C1 segment of cervical spinal cord (tissue), 14 donors: Measurements from ENCODE around the gene TMUB1.

Source experiments
- DNase-seq, 14 donors: peaks; one replicate each; lab custom pipeline; 2025; lab: John Stamatoyannopoulos, UW

Gene TMUB1

GRCh38 chr7:151070574-151070960, 12.7 kb downstream of the TMUB1 start:
- DNase-seq = no peak

- no peak for DNase-seq
Measured at GRCh38 chr7:151069841-151070573, 13.3 kb downstream of the TMUB1 start.

GRCh38 chr7:151068069-151068773, 15.1 kb downstream of the TMUB1 start:
- DNase-seq = no peak

- no peak for DNase-seq
Measured at GRCh38 chr7:151066273-151066974, 16.9 kb downstream of the TMUB1 start.

- DNase-seq = no peak
Measured at GRCh38 chr7:151065516-151065915, 17.8 kb downstream of the TMUB1 start.

GRCh38 chr7:151064993-151065392, 18.3 kb downstream of the TMUB1 start:
- no peak for DNase-seq

GRCh38 chr7:151064454-151064853, 18.8 kb downstream of the TMUB1 start:
- no peak for DNase-seq

GRCh38 chr7:151063212-151063561, 20.1 kb downstream of the TMUB1 start:
- no peak for DNase-seq

- no peak for DNase-seq
Measured at GRCh38 chr7:151062399-151063211, 20.7 kb downstream of the TMUB1 start.

GRCh38 chr7:151062111-151062398, 21.2 kb downstream of the TMUB1 start:
- DNase-seq = no peak

GRCh38 chr7:151061213-151062110, 21.8 kb downstream of the TMUB1 start:
- no peak for DNase-seq

- DNase-seq = peak in 9 of 14 donors; percentile 6 to 63 (median 49)
Measured at GRCh38 chr7:151060416-151061212, 22.7 kb downstream of the TMUB1 start.

GRCh38 chr7:151060113-151060415, 23.2 kb downstream of the TMUB1 start:
- no peak for DNase-seq

- DNase-seq = peak; percentile 13 to 95 (median 85)
Measured at GRCh38 chr7:151059367-151060112, 23.8 kb downstream of the TMUB1 start, which contains the start of gene SLC4A2. Gene SLC4A2 (plus strand): TSS chr7:151059589. CDS start chr7:151061988, 2,399 bp downstream.

GRCh38 chr7:151058781-151059366, 24.4 kb downstream of the TMUB1 start:
- peak in 3 of 14 donors; percentile 52 to 84 (median 55) for DNase-seq

- DNase-seq = peak; percentile 91 to 100 (median 98)
Measured at GRCh38 chr7:151057989-151058780, 25.1 kb downstream of the TMUB1 start.

GRCh38 chr7:151057506-151057988, 25.7 kb downstream of the TMUB1 start, which contains the start of gene CDK5:
Gene CDK5 (minus strand): TSS chr7:151057897. CDS start chr7:151057848, 49 bp downstream.
- DNase-seq = no peak
